T-helper 1 cell treated with Interleukin-12 subunit alpha and Interleukin-12 subunit beta and Interleukin-4 antibody, amounts not matched to agents 30 μg/mL and 1 μg/mL, for 36 hours (primary cell): ENCODE data around the gene LIFR.
"Not testable (repeated sequence)": the region's sequence is repeated elsewhere in the genome, so short reads cannot be mapped to it uniquely, and the experiment has no call there.

ENCODE experiments used
- H3K27ac Mint-ChIP-seq: one replicate; pipeline ENCODE4 v1.8.0; 2021; ENCODE audit warnings: mild to moderate bottlenecking, mixed read lengths
- H3K27me3 Mint-ChIP-seq: one replicate; pipeline ENCODE4 v1.8.0; 2021; ENCODE audit warnings: low read depth, mixed read lengths
- H3K36me3 Mint-ChIP-seq: one replicate; pipeline ENCODE4 v1.8.0; 2021; ENCODE audit warnings: low read depth, mixed read lengths
- H3K4me1 Mint-ChIP-seq: one replicate; pipeline ENCODE4 v1.8.0; 2021; ENCODE audit warnings: low read depth, mixed read lengths
- H3K4me3 Mint-ChIP-seq: one replicate; pipeline ENCODE4 v1.8.0; 2021; ENCODE audit warnings: mild to moderate bottlenecking, moderate library complexity, mixed read lengths
- H3K9me3 Mint-ChIP-seq: one replicate; pipeline ENCODE4 v1.8.0; 2021; ENCODE audit warnings: mixed read lengths

The LIFR gene

GRCh38 chr5:38529955-38530646 lies 26.3 kb downstream of the LIFR start:
- no peaks in the 10 kb centered on the region for H3K9me3 Mint-ChIP-seq
- no peak overlapping the region for H3K27ac Mint-ChIP-seq
- no peak overlapping the region for H3K4me3 Mint-ChIP-seq
- no peaks in the 10 kb centered on the region for H3K4me1 Mint-ChIP-seq
- H3K36me3 Mint-ChIP-seq, result no peaks in the 10 kb centered on the region
- peaks cover 19% of the 10 kb centered on the region for H3K27me3 Mint-ChIP-seq

GRCh38 chr5:38528162-38528703 lies 28.2 kb downstream of the LIFR start:
- no peak overlapping the region for H3K4me3 Mint-ChIP-seq
- no peaks in the 10 kb centered on the region for H3K9me3 Mint-ChIP-seq

DNA sequence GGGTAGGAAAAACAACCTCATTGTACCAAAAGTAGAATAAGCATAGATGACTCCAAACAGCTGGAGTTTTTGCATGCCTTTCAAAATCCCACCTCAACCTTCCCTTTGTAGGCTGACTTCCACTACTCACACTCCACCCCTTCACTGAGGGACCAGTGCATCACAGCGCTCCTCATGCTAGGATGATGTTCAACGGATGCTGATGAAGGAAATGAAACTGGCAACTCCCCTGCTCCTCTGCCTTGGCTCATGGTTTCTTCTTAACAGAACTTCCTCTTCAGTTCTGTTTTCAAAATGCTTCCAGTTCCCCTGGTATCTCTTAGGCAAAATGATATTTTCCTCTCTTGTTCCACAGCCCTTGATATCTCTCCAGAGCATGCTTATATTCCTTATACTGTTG lies 29.0 kb downstream of the LIFR start:
- H3K9me3 Mint-ChIP-seq, result no peaks in the 10 kb centered on the region

More at GRCh38 chr5:38528162-38528703, 28.2 kb downstream of the LIFR start:
- Mint-ChIP-seq H3K27ac (no peak overlapping the region), H3K27me3 (peaks cover 31% of the 10 kb centered on the region), H3K4me1 (no peaks in the 10 kb centered on the region), H3K36me3 (no peaks in the 10 kb centered on the region)

GRCh38 chr5:38524022-38524421 lies 32.4 kb downstream of the LIFR start:
- H3K27me3 Mint-ChIP-seq, result peaks cover 26% of the 10 kb centered on the region
- H3K27ac Mint-ChIP-seq, result no peak overlapping the region
- no peaks in the 10 kb centered on the region for H3K36me3 Mint-ChIP-seq
- H3K9me3 Mint-ChIP-seq, result no peaks in the 10 kb centered on the region
- H3K4me3 Mint-ChIP-seq, result no peak overlapping the region
- no peaks in the 10 kb centered on the region for H3K4me1 Mint-ChIP-seq

More for the DNA sequence above, 29.0 kb downstream of the LIFR start:
- Mint-ChIP-seq H3K4me1 (no peaks in the 10 kb centered on the region), H3K4me3 (no peak overlapping the region), H3K36me3 (no peaks in the 10 kb centered on the region), H3K27ac (no peak overlapping the region), H3K27me3 (peaks cover 31% of the 10 kb centered on the region)

DNA sequence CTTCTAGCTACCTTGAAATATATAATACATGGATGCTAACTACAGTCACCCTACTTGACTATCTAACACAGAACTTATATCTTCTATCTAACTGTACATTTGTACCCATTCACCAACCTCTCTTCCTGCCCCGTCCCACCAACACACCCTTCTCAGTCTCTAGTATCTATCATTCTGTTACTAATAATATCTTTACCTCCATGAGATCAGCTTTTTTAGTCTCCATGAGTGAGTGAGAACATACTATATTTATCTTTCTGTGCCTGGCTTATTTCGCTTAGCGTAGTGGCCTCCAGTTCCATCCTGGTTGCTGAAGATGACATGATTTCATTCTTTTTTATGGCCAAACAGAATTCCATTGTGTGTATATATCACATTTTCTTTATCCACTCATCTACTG lies 37.0 kb downstream of the LIFR start:
- no peaks in the 10 kb centered on the region for H3K4me1 Mint-ChIP-seq
- H3K27me3 Mint-ChIP-seq, result peaks cover 18% of the 10 kb centered on the region
- no peaks in the 10 kb centered on the region for H3K36me3 Mint-ChIP-seq
- no peak overlapping the region for H3K4me3 Mint-ChIP-seq
- H3K9me3 Mint-ChIP-seq, result no peaks in the 10 kb centered on the region
- no peak overlapping the region for H3K27ac Mint-ChIP-seq

- H3K4me1 Mint-ChIP-seq, result no peaks in the 10 kb centered on the region
- H3K27me3 Mint-ChIP-seq, result peaks cover 17% of the 10 kb centered on the region
- H3K9me3 Mint-ChIP-seq, result no peaks in the 10 kb centered on the region
- no peak overlapping the region for H3K4me3 Mint-ChIP-seq
- no peaks in the 10 kb centered on the region for H3K36me3 Mint-ChIP-seq
- no peak overlapping the region for H3K27ac Mint-ChIP-seq
Measured at GRCh38 chr5:38518341-38518740, 38.1 kb downstream of the LIFR start.

GRCh38 chr5:38516649-38517048 lies 39.8 kb downstream of the LIFR start:
- peaks cover 21% of the 10 kb centered on the region for H3K27me3 Mint-ChIP-seq
- H3K9me3 Mint-ChIP-seq, H3K4me1 Mint-ChIP-seq, H3K27ac Mint-ChIP-seq, H3K36me3 Mint-ChIP-seq, H3K4me3 Mint-ChIP-seq: not testable (repeated sequence)

DNA sequence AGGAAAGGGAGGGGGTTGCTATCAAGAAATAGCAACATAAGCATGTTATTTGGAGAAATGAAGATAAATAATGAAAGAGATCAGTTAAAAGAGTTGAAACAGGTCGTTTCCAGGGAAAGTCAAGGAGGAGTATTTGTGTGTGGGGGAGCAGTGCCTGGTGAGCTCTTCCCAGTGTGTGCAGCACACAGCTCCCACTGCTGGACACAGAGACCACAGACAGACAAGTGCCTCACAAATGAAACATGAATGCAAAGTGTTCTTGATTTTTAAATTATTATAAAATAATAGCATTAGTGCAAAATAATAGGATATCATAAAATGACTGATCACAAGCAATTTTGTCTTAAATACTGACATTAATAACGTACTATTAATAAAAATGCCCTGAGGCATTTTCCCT lies 40.8 kb downstream of the LIFR start:
- H3K4me1 Mint-ChIP-seq, result no peaks in the 10 kb centered on the region

GRCh38 chr5:38515092-38515491 lies 41.4 kb downstream of the LIFR start:
- no peak overlapping the region for H3K4me3 Mint-ChIP-seq
- no peaks in the 10 kb centered on the region for H3K36me3 Mint-ChIP-seq
- peaks cover 22% of the 10 kb centered on the region for H3K27me3 Mint-ChIP-seq
- no peaks in the 10 kb centered on the region for H3K4me1 Mint-ChIP-seq
- no peak overlapping the region for H3K27ac Mint-ChIP-seq
- H3K9me3 Mint-ChIP-seq, result no peaks in the 10 kb centered on the region

More for the DNA sequence above, 40.8 kb downstream of the LIFR start:
- Mint-ChIP-seq H3K4me3 (no peak overlapping the region), H3K27ac (no peak overlapping the region), H3K27me3 (peaks cover 25% of the 10 kb centered on the region), H3K9me3 (no peaks in the 10 kb centered on the region), H3K36me3 (no peaks in the 10 kb centered on the region)

DNA sequence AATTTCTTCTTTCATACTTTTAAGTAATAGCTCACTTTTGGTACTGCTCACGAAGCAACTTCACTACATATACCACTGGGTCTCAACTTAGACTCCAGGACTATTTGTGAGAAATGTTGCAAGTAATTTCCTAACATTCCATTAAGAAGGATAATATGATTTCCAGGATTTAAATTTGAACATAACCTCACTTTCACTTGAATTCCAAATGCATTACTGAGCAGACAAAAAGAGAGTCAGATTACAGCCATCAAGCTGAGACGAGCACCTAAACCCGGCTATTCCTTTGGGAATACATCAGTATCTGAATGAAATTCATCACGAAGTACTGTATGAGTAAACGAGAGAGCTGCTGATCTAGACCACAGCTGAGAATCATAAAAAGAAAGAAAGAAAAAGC lies 47.3 kb downstream of the LIFR start:
- no peaks in the 10 kb centered on the region for H3K36me3 Mint-ChIP-seq
- H3K27me3 Mint-ChIP-seq, result peaks cover 21% of the 10 kb centered on the region

DNA sequence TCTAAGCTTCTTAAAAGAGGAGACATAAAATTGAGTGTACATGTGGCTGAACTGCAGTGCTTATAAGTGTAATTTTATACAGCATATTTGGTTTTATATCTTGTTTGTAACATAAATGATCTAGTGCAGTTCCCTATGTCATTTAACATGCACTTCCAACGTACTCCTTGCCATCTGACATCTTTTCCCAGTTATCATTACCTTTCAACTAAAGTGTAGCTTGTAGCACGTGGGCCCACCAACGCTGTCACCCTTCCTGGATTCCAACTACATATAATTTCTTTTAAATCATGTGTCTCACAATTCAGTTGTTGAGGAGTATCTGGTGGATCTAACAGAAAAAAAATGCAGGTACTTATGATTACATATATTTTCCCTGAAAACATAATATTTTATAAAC lies 50.1 kb downstream of the LIFR start:
- Mint-ChIP-seq H3K27ac (no peak overlapping the region), H3K36me3 (no peaks in the 10 kb centered on the region), H3K27me3 (peaks cover 14% of the 10 kb centered on the region), H3K4me1 (no peaks in the 10 kb centered on the region), H3K9me3 (no peaks in the 10 kb centered on the region), H3K4me3 (no peak overlapping the region)

More for the DNA sequence above, 47.3 kb downstream of the LIFR start:
- Mint-ChIP-seq H3K4me1 (no peaks in the 10 kb centered on the region), H3K4me3 (no peak overlapping the region), H3K27ac (no peak overlapping the region), H3K9me3 (no peaks in the 10 kb centered on the region)

- peaks cover 9% of the 10 kb centered on the region for H3K27me3 Mint-ChIP-seq
- no peaks in the 10 kb centered on the region for H3K36me3 Mint-ChIP-seq
- H3K27ac Mint-ChIP-seq, result no peak overlapping the region
- H3K4me1 Mint-ChIP-seq, result no peaks in the 10 kb centered on the region
- H3K4me3 Mint-ChIP-seq, result no peak overlapping the region
- no peaks in the 10 kb centered on the region for H3K9me3 Mint-ChIP-seq
Measured at GRCh38 chr5:38500573-38501260, 55.7 kb downstream of the LIFR start.

DNA sequence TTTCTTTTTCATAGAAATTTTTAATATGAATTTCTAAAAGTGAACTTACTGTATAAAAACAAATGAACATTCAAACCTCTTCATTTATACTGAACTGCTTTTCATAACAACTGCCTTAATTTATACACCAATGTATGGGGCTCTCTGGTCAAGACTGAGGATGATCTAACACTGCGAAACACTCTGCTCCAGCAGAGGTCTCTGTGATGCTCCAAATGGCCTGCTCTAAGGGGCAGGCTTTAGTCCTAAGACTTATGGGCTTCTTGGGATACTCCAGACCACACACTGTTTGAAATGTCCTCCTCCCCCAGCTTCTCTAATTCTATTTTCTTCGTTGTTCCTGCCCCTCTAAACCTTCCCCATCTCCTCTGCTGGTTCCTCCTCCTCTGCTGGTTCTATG lies 58.5 kb downstream of the LIFR start:
- no peak overlapping the region for H3K4me3 Mint-ChIP-seq

GRCh38 chr5:38494763-38495162 lies 61.7 kb downstream of the LIFR start:
- no peak overlapping the region for H3K27ac Mint-ChIP-seq
- no peaks in the 10 kb centered on the region for H3K9me3 Mint-ChIP-seq
- no peaks in the 10 kb centered on the region for H3K4me1 Mint-ChIP-seq
- H3K27me3 Mint-ChIP-seq, result peaks cover 31% of the 10 kb centered on the region
- no peak overlapping the region for H3K4me3 Mint-ChIP-seq
- no peaks in the 10 kb centered on the region for H3K36me3 Mint-ChIP-seq

More for the DNA sequence above, 58.5 kb downstream of the LIFR start:
- Mint-ChIP-seq H3K9me3 (no peaks in the 10 kb centered on the region), H3K27ac (no peak overlapping the region), H3K27me3 (peaks cover 18% of the 10 kb centered on the region), H3K4me1 (no peaks in the 10 kb centered on the region), H3K36me3 (no peaks in the 10 kb centered on the region)

DNA sequence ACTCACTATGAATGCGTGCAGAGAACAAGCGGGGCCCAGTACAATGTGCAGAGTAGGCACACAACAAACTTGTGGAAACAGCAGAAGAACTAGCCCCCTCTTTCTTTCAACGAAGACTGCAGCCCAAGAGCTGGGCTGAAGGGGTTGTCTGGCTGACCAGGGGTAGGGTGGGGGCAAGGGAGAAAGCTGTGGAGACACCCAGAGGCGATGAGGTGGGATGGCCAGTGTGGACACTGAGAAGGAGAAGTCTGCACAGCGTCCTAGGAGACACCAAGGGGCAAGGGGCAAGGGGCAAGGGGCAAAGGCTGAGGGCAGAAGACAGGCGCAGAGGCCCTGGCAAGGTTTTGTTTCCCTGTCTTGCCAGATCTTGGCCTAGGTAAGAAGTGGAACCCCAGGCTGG lies 62.3 kb downstream of the LIFR start:
- Mint-ChIP-seq H3K27ac (no peak overlapping the region), H3K36me3 (no peaks in the 10 kb centered on the region), H3K4me3 (no peak overlapping the region), H3K9me3 (no peaks in the 10 kb centered on the region), H3K27me3 (peaks cover 31% of the 10 kb centered on the region), H3K4me1 (no peaks in the 10 kb centered on the region)
